DMS53 treated with DMSO at 0.1 percent for 48 hours (cell line): ENCODE results near the gene KRTAP20-1.

Experiments
- DNase-seq: peaks from one replicate; lab custom pipeline; 2025; ENCODE audit not compliant: unreplicated experiment; lab: John Stamatoyannopoulos, UW

KRTAP20-1 gene, protein sequence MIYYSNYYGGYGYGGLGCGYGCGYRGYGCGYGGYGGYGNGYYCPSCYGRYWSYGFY

DNA sequence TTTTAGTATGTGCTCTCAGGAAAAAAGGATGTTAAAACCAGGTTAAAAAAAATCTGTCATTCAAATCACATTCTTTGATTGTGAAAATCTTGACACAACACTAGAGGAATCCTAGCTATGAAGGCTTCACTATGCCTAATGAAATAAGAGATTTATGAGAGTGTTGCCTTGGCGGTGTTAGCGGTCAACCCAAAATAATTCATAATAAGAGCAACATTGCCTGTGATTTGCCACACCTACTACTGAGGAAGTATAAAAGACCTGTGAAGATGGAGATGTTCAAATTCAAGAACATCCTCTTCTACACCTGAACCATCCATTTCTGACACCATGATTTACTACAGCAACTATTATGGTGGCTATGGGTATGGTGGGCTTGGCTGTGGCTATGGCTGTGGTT lies at the start of gene KRTAP20-1:
Gene KRTAP20-1, plus strand, starts transcription at position 301 of the 400 bp plus-strand sequence. Its CDS starts 30 bp downstream, at position 331.
- DNase-seq, result no peak

DNA sequence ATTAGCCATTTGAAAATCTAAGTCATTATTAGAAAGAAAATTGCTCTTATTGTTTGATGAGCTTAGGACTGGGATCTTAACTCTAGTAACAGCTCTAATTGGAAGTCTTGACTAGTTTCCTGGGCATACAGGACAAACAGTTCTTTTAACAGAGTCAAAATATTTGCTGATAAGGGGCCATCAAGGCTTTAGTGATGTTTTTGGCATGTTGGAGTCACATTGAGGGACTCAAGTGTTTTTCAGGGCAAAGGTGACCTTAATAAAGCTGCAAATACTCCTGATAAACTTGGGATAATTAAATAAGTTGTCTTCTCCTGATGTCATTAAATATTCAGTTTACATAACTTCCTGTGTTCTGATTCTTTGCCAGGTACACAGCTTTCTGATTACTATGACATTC lies 48.6 kb upstream of the KRTAP20-1 start:
- DNase-seq, result no peak

DNA sequence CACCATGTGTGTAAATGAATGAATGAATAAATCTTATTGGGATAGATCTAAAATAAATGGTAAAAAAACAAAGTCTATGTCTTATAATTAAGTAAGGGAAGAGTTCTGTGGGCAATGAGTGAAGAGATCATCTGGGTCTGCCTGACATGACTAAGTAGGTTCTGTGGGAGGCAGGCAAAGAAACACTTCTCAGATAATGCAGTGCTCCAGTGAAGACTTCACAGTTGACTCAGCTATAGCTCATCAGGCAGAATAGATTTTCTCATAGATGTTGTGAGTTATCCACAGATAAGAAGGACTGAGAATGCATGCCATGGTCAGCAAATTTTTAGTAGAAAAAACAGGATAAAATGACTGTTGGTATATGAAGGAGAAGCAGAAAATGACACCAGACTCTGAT lies 38.5 kb upstream of the KRTAP20-1 start:
- no peak for DNase-seq

DNA sequence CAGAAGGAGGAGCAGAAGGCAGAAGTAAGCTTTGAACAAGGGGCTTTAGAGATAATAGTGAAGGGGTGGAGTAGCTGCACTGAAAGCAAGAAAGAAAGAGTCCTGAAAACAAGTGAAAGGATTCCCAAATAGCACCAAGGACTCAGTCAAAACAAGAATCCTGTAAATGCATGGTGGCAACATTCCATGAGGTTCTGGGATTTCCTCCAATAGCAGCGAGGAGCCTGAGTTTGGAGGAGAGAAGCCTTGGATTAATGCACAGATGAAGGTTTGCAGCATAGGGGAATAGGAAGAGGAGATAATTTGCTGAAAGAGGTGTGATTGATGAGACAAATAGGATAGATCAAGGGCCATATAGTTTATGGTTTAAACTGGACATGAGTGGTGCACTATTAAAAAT lies 36.9 kb upstream of the KRTAP20-1 start:
- no peak for DNase-seq

DNA sequence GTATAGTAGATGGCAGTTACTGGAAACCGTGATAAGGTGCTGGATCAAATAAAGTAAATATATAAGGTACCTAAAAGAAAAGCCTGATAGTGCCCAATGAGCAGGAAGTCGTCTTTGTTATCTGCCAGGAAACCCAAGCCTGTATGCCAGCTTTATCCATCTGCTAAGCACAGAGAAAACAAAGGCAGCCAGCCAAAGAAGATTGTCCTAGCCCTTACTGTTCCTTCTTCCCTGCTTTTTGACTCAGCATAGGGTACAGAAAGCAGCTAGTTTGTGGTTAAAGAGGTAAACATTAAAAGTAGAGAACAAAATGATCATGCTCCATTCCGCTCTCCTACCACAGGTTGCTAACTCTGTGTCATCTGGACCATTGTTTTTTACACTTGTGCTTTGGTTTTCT lies 36.1 kb upstream of the KRTAP20-1 start:
- DNase-seq, result no peak

DNA sequence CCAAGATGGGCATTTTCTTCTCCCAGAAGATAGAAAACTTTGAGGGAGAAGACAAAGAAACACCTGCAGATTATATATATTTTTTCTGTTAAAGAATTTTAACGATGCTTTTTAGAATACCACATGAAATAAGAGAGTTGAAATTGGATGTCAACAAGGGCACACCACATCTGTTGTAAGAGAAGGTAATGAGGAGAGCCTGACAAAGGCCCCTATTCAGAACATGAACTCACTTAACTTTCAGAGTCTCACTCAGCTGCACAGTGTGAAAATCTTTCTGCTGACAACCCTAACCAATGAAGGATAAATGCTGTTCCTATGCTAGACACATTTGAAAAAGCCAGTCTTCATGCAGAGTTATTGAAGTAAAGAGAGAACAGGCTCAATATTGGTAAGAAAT lies 33.4 kb upstream of the KRTAP20-1 start:
- no peak for DNase-seq

DNA sequence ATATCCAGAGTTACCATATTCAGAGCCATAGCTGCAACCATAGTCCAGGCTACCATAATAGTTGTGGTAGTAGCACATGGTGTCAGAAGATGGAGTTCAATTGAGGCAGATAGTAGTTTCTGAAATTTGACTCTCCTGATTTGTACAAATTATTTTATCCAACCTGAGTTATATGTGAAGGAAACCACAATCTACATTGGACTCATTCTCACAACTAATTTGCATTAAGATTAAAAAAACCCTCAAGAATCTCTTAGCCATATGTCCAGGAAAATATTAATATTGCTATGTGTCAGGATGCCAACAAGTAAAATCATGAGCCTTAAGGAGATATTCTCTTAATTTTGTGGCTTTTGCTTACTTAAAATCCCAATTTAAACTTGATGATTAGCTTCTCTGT lies 25.9 kb upstream of the KRTAP20-1 start, which contains the start of gene KRTAP22-2:
Gene KRTAP22-2, minus strand, starts transcription at position 101 of the 400 bp plus-strand sequence.
- DNase-seq, result no peak

DNA sequence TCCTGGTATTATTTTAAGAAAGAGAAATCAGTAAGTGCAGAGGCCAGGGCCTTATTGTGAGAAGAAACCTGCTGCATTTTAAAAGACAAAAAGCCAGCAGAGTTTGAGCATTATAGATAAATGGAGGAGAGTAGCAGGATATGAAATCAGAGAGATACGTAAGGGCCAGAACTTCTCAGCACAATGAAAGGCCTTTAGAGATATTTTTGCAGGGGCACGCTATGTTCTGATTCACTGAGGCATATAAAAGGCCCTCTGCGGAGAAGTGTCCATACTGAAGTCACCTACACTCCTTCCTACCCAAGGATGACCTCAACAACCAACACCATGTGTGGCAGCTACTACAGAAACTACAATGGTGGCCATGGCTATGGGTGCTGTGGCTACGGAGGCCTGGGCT lies 24.1 kb upstream of the KRTAP20-1 start, which contains the start of gene KRTAP6-3:
Gene KRTAP6-3, plus strand, starts transcription at position 301 of the 400 bp plus-strand sequence. Its CDS starts 6 bp downstream, at position 307.
- DNase-seq, result no peak

DNA sequence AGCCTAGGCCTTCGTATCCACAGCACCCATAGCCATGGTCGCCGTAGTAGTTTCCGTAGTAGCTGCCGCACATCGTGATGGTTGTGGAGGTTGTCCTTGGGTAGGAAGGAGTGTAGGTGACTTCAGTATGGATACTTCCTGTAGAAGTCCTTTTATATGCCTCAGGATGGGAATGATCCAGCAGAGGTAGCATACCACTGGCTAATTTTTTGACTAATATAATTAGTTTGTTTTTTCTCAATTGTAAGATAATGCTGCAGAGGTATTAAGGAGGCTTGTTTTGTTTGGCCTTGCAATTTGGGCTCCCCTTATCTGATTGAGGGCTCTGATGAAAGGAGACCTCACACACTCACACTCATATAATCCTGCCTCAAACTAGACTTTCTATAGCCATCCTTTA lies 17.4 kb upstream of the KRTAP20-1 start, which contains the start of gene KRTAP6-2:
Gene KRTAP6-2, minus strand, starts transcription at position 101 of the 400 bp plus-strand sequence. Its CDS starts 28 bp downstream, at position 73.
- no peak for DNase-seq

DNA sequence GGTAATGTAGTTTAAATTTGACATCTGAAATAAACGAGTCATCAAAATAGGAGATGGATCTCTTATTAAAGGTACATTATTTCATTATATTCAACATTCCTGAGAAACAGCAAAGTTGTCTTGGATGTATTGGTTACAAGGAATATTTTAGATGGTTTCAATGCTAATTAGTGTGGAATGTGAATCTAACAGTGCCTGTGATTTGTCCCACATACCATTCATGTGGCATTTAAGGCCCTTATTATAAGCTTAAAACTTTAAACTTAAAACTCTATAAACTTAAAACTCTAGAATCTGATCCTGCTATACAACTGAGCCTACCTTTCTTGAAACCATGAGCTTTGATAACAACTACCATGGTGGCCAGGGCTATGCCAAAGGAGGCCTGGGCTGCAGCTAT lies 15.4 kb upstream of the KRTAP20-1 start, which contains the start of gene KRTAP22-1:
Gene KRTAP22-1, plus strand, starts transcription at position 301 of the 400 bp plus-strand sequence.
- DNase-seq, result no peak

DNA sequence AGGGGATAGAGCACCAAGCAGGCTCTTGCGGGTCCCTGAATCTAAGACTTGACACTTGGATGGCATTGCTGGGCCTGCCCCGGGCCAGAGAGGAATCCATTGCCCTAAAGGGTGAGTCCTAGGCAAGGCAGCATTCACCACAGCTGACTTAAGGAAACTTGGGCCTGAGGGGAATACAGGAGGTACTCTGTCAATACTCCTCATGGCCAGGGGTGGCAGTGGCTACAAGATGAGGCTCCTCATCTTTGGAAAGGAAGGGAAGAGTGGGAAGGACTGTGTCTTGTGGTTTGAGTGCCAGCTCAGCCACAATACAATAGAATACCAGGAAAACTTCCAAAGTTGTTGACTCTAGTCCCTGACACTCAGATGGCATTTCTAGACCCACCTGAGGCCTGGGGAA lies 10.3 kb upstream of the KRTAP20-1 start:
- no peak for DNase-seq

DNA sequence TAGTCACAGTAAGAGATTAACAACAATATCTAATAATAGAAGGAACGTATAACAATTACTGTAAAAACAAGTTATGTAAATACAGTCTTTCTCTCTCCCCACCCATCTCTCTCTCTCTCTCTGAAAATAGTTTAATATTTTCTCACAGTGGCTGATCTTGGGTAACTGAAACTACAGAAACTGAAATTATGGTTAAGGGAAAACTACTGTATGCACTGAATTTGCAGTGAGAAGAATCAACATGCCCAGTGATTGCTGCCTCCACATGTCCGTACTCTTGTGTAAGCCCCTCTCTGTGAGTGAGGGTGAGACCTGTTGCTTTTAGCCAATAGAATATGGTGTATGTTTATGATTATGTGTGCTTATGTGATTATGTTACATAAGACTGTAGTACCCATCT lies 4.1 kb upstream of the KRTAP20-1 start:
- DNase-seq, result no peak

DNA sequence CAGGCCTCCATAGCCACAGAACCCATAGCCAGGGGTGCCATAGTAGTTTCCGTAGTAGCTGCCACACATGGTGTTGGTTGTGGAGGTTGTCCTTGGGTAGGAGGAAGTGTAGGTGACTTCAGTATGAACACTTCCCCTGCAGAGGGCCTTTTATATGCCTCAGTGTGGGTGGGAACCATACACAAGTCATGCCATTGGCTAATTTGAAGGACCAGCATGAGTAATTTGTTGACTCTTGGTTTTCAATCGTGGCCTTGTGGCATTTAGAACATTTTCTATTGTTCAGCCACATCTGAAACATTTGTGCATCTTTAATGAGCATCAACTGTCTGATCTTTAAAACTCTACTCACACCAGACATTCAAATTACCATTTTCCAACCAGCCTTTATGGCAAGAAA lies 2.4 kb upstream of the KRTAP20-1 start, which contains the start of gene KRTAP6-1:
Gene KRTAP6-1, minus strand, starts transcription at position 95 of the 400 bp plus-strand sequence. Its CDS starts 26 bp downstream, at position 69.
- DNase-seq, result no peak

DNA sequence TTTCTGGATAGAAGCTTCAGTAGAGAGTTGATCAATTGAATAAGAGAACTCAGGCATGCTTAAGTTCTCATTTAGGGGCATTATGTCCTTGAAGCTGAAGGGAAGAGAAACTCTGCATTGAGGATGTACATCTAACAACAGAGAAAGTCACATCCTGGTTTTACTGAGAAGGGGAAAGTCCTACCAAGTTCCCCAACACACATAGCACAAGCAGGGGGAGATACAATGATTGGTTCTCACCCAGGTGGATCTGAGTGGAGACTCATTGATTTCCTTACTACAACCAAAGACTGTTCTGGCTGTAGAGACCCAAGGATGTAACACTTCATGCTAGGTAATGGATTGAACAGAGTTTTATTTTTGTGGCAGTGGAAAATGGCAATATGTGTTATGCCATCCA lies 1.0 kb upstream of the KRTAP20-1 start:
- DNase-seq, result no peak

DNA sequence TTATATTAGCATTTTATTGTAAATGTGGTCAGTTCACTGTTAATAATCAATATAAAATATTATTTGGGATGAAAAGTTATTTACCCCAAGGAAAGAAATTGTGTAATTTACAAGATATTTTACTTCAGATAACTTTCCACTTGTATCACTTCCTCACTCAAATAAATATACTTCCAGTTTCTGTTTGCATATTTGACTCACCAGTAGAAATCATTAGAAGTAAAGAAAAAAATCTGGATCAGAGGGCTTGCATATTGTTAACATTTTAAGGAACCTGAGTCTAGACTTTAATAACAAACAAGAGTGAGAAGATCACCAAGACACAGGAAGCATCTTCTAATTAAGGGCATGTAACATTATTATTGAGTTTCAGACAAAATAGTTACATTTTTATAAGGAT lies 3.9 kb downstream of the KRTAP20-1 start:
- no peak for DNase-seq

DNA sequence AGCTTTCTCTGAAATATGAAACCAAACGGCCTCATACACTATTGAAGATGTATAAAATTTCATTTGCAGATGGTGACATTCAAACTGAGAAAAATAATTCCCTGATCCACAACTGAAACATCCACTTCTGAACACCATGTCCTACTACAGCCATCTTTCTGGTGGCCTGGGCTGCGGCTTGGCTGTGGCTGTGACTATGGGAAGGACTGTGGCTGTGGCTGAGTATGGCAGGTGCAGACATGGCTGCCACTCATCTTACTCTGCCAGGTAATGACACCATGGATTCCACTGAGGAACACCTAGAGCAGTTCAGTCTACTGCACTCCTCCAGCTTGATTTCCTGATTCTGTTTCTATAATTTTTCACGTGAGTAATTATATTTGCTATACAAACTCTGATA lies 4.3 kb downstream of the KRTAP20-1 start, which contains the start of gene KRTAP20-4:
Gene KRTAP20-4, plus strand, starts transcription at position 106 of the 400 bp plus-strand sequence.
- no peak for DNase-seq

DNA sequence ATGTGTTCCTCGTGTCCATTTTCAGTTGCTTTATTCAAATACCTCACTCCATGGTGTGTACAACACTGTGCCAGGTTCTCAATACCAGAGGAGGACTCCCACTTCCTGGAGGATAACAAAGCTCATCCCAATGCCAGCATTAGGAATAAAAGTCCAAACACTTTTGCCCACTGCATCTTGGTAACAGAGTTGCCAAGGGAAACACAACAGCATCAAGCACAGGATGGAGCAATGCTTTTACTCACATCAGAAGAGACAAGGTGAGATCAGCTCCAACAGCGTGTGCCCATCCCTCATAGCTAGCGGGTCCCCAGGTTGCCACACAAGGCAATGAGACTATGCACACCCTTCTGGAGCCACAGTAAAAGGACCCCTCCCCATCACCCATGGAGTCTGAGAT lies 7.1 kb downstream of the KRTAP20-1 start:
- no peak for DNase-seq

DNA sequence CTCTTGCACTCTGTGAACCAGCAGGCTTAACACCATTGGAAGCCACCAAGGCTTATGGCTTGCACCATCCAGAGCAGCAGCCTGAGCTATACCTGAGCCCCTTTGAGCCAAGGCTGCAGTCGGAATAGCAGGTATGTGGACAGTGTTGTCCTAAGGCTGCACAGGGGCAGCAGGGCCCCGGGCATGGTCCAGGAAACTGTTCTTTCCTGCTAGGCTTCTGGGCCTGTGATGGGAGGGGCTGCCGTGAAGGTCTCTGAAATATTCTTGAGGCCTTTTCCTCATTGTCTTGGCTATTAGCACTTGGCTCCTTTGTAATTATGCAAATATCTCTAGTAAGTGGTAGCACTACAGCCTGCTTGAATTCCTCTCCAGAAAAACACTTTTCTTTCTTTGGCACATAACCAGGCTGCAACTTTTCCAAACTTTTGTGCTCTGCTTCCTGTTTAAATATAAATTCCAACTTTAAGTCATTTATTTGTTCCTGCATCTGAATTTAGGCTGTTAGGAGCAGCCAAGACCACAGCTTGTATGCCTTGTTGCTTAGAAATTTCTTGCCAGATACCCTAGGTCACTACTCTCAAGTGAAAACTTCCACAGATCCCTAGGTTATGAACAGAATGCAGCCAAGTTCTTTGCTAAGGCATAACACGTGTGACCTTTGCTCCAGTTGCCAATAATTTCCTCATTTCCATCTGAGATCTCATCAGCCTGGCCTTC lies 9.4 kb downstream of the KRTAP20-1 start:
- DNase-seq, result no peak

DNA sequence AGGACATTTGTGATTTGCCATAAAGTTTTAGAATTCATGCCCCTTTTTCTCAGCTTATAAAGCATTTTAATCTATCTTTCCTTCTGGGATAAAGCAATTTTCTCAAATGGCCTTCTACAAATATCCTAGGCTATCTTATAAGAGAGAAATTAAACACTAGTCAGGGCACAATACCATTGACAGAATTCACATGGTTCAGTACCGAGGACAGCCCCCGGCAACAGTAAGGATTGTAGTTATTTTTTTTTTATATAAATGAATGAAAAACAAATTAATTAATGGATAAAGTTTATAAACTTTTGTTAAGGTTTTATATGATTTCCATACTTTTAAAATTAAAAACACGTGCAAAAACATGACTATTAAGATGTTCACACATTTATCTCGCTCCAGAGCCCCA lies 11.9 kb downstream of the KRTAP20-1 start:
- no peak for DNase-seq

DNA sequence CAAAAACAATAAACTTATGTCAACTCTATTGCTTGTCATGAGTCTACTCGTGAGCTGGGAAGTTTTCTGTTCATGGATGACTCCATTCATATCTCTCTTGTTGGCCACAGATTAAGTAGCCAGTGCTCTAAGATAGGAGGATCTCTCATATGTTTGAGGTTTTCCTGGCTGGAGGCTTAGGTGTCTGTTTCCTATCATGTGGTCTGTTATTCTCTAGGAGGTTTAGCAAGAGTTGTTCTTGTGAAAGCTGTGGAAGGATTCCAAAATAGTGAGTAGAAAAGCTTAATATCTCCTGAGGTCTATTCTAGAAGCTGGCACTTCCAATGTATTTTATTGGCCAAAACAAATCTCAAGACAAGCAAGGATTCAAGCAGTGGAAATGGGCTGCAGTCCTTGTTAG lies 13.0 kb downstream of the KRTAP20-1 start:
- no peak for DNase-seq

DNA sequence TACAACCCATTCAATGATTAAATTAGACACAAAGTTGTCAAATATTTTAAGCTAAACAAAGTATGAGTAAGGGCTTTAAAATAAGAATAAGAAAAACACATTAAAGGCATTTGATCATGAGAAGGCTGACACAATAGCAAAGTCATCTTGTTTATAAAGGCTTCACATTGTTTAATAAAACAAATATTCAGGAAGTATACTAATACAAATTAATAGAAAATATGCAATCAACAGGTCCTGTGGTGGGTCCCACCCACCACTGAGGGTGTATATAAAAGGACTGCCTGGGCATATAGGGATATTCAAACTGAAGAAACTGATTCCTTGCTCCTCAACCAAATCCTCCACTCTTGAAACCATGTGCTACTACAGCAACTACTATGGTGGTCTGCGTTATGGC lies 18.7 kb downstream of the KRTAP20-1 start, which contains the start of gene KRTAP20-2:
Gene KRTAP20-2, plus strand, starts transcription at position 301 of the 400 bp plus-strand sequence. Its CDS starts 58 bp downstream, at position 359.
- DNase-seq, result no peak

DNA sequence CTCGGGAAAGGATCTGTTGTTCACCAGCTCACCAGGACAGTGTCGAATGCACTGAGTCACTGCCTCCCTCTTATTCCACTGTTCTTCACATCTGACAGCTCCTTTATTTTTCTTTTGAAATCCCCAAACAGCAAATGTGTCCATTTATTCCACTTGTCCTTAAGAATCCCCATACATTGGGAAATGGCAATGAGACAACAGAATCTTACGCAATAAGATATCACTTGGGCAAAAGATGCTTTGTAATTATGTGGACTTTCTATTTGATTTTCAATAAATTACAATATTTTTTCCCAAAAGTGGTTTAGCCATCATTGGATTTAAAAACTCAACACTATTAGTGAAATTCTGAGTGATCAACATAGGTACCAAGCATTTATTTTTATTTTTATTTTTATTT lies 22.5 kb downstream of the KRTAP20-1 start:
- DNase-seq, result no peak
